ENCODE measurements around the gene ZNF367. TPM values are rescaled to one million over a fixed set of nuclear protein-coding genes. Genes with fewer than 3 reads are reported as not detected.
A peak's percentile ranks its signal among the peaks of the same experiment; 100 is the strongest.

The ZNF367 gene
- total RNA-seq, 2 donors from 2014 or later = 3.6 to 18.9 TPM

DNA sequence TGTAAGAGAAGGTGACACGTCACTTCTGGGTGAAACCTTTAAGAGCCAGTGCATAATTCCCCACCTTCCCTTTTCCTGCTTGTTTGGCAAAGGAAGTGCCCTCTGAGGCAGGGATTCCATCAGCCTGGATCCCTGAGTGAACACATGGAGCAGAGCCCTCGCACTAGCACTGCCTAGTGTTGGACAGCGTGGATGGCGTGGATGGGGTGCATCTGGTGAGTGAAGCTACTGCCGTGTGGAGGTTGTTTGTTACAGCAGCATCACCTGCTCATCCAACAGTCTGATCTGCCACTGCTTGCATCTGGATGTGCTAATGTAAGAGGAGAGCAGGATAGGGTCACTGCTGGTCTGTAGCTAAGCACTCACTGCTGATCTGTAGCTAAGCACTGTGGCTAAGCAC is 69.9 kb downstream of the ZNF367 start:
- H3K4me1 ChIP-seq = no peaks in the 10 kb centered on the region
- H3K9ac ChIP-seq (ENCODE audit: low read depth in 2 of 2, low read length in 2 of 2) = no peak overlapping the region
- TF ChIP-seq, protein P1, sequence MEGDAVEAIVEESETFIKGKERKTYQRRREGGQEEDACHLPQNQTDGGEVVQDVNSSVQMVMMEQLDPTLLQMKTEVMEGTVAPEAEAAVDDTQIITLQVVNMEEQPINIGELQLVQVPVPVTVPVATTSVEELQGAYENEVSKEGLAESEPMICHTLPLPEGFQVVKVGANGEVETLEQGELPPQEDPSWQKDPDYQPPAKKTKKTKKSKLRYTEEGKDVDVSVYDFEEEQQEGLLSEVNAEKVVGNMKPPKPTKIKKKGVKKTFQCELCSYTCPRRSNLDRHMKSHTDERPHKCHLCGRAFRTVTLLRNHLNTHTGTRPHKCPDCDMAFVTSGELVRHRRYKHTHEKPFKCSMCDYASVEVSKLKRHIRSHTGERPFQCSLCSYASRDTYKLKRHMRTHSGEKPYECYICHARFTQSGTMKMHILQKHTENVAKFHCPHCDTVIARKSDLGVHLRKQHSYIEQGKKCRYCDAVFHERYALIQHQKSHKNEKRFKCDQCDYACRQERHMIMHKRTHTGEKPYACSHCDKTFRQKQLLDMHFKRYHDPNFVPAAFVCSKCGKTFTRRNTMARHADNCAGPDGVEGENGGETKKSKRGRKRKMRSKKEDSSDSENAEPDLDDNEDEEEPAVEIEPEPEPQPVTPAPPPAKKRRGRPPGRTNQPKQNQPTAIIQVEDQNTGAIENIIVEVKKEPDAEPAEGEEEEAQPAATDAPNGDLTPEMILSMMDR (IDR thresholded peaks at IDR 0.05) = no peak
- no peak for DNase-seq
- no peaks in the 10 kb centered on the region for H3K36me3 ChIP-seq
- H3K4me3 ChIP-seq = no peak overlapping the region
- H3K27me3 ChIP-seq = no peaks in the 10 kb centered on the region
- intact Hi-C loops (cut with DNase I) = loop anchor here (5.0 kb wide), 1 partner anchor 34 kb away; the partner anchor contains the start of gene SLC35D2
- H3K27ac ChIP-seq = no peak overlapping the region
- no peaks in the 10 kb centered on the region for H3K9me3 ChIP-seq

DNA sequence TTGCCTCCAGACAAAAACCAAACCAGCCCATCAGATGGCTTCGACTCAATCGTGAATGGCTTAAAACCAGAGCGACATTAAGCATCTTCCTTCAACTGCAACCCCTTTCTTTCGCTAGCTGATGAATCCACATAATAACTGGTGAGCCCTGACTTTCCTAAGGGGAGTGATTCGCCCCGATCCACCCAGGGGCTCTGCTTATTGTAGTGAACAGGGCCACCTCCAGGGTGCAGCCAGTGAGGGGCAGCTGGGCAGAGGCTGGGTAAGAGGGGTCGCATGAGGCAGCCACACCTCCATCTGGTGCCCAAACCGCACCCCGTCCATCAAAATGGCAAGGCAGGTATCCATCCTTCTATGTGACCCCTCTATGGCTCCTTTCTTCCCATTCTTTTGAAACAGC is 72.6 kb downstream of the ZNF367 start:
- intact Hi-C loops (cut with DNase I) = loop anchor here (5.0 kb wide), 1 partner anchor 37 kb away; the partner anchor contains the start of gene SLC35D2
- Histone ChIP-seq H3K9ac (ENCODE audit: low read depth in 2 of 2, low read length in 2 of 2) (no peak overlapping the region), H3K9me3 (no peaks in the 10 kb centered on the region), H3K27me3 (no peaks in the 10 kb centered on the region), H3K4me1 (no peaks in the 10 kb centered on the region), H3K36me3 (no peaks in the 10 kb centered on the region), H3K4me3 (no peak overlapping the region), H3K27ac (no peak overlapping the region)
- no peak for DNase-seq
- TF ChIP-seq, protein P1 (IDR thresholded peaks at IDR 0.05) = no peak

DNA sequence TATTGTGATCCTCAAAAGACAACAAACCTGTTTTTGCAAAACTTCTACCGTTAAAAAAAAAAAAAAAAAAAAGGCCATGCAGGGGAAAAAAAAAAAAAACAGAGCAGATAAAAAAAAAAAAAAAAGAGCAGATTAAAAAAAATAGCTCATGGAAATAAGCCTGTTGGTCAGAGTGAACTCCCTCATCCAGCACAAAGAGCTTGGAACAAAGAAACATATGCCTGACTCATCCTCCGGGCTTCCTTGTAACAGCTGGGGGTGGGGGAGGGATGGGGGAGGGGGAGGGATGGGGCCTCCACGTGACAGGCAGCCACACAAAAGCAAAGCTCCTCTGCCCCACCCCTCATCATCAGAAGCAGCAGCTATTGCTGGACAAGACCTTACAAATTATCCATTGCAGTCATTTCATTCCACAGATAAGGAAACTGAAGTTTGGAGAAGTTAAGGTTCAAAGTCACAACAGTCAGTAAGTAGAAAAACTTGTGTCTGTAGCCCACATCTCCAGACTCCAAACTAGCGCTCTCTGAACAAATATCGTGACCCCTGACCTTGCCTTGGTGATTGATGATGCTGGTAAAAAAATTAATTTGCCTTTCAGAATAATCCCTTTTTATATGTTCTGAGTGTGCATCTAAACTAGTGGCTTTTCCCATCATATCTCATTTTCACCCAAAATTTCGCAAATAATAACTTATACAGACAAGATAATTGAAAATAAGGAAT is 73.6 kb downstream of the ZNF367 start:
- no peaks in the 10 kb centered on the region for H3K36me3 ChIP-seq
- TF ChIP-seq, protein P1 (IDR thresholded peaks at IDR 0.05) = no peak
- H3K27me3 ChIP-seq = no peaks in the 10 kb centered on the region
- H3K9ac ChIP-seq (ENCODE audit: low read depth in 2 of 2, low read length in 2 of 2) = no peak overlapping the region
- H3K4me1 ChIP-seq = peaks cover 6% of the 10 kb centered on the region
- intact Hi-C loops (cut with DNase I) = loop anchor here (5.0 kb wide), 1 partner anchor 38 kb away; the partner anchor contains the start of gene SLC35D2
- peak overlapping the region; percentile 34 for H3K27ac ChIP-seq
- peak; percentile 62 for DNase-seq
- no peaks in the 10 kb centered on the region for H3K9me3 ChIP-seq
- H3K4me3 ChIP-seq = no peak overlapping the region

DNA sequence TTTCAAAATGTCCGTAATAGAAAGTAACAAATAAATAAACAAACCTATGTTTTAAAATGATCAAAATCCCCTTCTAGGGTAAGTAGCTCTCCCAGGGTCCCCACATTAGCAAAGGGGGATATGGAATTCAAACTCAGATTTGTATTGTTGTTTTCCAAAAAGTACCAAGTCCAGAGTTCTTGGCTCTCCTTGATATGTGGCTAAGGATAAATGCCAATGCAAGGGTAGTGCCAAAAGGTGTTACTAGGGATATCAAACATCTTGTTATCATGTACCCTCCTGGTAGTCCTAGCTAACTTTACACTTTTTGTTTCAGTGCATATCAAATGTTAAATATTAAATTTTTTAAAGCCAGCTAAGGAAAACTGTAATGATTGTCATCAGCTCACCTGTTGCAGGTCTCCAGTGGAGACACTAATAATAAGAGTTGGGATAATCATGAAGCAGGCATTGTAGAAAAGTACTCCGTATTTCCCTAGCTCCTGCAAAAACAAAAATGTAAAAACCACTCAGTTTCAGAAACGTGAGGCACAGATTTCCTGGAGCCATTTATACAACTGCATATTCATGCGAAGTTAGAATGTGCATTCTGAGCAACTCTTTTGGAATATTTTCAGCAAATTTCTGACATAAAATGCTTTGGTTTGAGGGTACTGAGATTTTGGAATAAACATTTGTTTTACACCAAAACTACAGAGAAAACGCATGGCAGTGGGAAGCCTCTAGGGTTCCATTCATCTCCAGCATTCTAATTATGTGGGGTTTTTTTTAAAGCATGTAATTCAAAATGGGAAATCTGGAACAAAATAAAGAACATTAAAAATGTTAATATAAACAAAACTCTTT is 74.4 kb downstream of the ZNF367 start:
- Histone ChIP-seq H3K4me1 (peaks cover 6% of the 10 kb centered on the region), H3K9ac (ENCODE audit: low read depth in 2 of 2, low read length in 2 of 2) (no peak overlapping the region), H3K36me3 (no peaks in the 10 kb centered on the region), H3K9me3 (no peaks in the 10 kb centered on the region), H3K4me3 (no peak overlapping the region), H3K27ac (no peak overlapping the region), H3K27me3 (no peaks in the 10 kb centered on the region)
- DNase-seq = no peak
- intact Hi-C loops (cut with DNase I) = no loop called here
- TF ChIP-seq, protein P1 (IDR thresholded peaks at IDR 0.05) = no peak

DNA sequence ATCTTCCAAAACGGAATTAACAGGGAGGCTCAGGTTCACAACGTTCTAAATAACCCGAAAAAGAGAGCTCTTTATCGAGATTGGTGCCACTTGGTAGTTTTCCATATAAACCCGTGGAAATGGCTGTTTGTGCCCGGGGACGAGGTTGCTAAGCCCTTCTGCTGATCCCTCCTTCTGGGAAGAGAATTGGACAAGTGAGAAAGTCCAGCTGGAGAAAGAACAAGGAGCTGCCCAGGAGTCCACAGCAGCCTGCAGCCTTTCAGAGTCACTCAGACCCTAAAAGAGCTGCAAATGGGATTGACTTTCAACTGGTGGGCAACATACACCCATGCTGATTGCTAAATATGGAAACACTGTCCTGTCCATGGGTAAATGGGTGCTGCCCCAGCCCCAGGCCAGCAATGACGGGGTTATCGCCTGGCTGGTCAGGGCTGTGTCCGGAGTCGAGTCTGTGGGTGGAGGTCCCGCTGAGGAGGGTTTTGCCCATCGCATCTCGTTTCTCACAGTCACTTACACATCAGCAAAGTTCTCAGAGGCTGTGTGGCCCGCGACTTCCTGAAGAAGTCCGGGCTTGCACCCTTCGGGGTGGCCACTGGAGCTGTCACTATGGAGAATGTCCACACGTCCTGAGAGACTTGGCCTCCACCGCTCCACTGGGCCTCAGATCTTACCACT is 75.5 kb downstream of the ZNF367 start:
- no peak overlapping the region for H3K4me3 ChIP-seq
- H3K36me3 ChIP-seq = no peaks in the 10 kb centered on the region
- H3K27me3 ChIP-seq = no peaks in the 10 kb centered on the region
- H3K27ac ChIP-seq = peak overlapping the region; percentile 28
- H3K9ac ChIP-seq (ENCODE audit: low read depth in 2 of 2, low read length in 2 of 2) = no peak overlapping the region
- intact Hi-C loops (cut with DNase I) = no loop called here
- TF ChIP-seq, protein P1 (IDR thresholded peaks at IDR 0.05) = no peak
- no peaks in the 10 kb centered on the region for H3K9me3 ChIP-seq
- H3K4me1 ChIP-seq = peaks cover 6% of the 10 kb centered on the region
- peak; percentile 24 for DNase-seq

All from colonic mucosa (tissue), 4 donors.